Progenitor cell of endocrine pancreas (in vitro differentiated cells): Measurements from ENCODE around the gene RPH3AL. TPM values are rescaled to one million over a fixed set of nuclear protein-coding genes. Genes with fewer than 3 reads are reported as not detected.
"Not testable (repeated sequence)": the region's sequence is repeated elsewhere in the genome, so short reads cannot be mapped to it uniquely, and the experiment has no call there.

Source experiments
- DNase-seq: peaks from one replicate; pipeline ENCODE4 v3.0.0; 2021; ENCODE audit warnings: low spot score; ENCODE audit not compliant: unreplicated experiment
- H3K27ac Mint-ChIP-seq: 2 replicates; pipeline ENCODE4 v1.8.0; 2021; ENCODE audit warnings: mild to moderate bottlenecking, moderate library complexity, mixed read lengths
- H3K27me3 Mint-ChIP-seq: 2 replicates; pipeline ENCODE4 v1.8.0; 2021; ENCODE audit warnings: mixed read lengths
- H3K36me3 Mint-ChIP-seq: 2 replicates; pipeline ENCODE4 v1.8.0; 2022; ENCODE audit warnings: mixed read lengths; ENCODE audit not compliant: insufficient read depth
- H3K4me1 Mint-ChIP-seq: 2 replicates; pipeline ENCODE4 v1.8.0; 2021; ENCODE audit warnings: low read depth, mixed read lengths
- H3K4me3 Mint-ChIP-seq: 2 replicates; pipeline ENCODE4 v1.8.0; 2021; ENCODE audit warnings: low read depth, mild to moderate bottlenecking, moderate library complexity, mixed read lengths
- H3K9me3 Mint-ChIP-seq: 2 replicates; pipeline ENCODE4 v1.8.0; 2021; ENCODE audit warnings: low read depth, mixed read lengths
- total RNA-seq: library from RNA; stranded (reverse); gene quantifications from 2 replicates; pipeline ENCODE4 v1.2.1, GENCODE V29; 2021
- TF ChIP-seq, protein P1 (sequence below): fragments of 200-600 bp; sonication (generic); IDR thresholded peaks from one replicate; pipeline ENCODE4 v1.5.0; 2021; ENCODE audit warnings: antibody characterized with exemption, mild to moderate bottlenecking; ENCODE audit not compliant: unreplicated experiment

The RPH3AL gene
- total RNA-seq, 1 donor from 2014 or later: 47.6 TPM

DNA sequence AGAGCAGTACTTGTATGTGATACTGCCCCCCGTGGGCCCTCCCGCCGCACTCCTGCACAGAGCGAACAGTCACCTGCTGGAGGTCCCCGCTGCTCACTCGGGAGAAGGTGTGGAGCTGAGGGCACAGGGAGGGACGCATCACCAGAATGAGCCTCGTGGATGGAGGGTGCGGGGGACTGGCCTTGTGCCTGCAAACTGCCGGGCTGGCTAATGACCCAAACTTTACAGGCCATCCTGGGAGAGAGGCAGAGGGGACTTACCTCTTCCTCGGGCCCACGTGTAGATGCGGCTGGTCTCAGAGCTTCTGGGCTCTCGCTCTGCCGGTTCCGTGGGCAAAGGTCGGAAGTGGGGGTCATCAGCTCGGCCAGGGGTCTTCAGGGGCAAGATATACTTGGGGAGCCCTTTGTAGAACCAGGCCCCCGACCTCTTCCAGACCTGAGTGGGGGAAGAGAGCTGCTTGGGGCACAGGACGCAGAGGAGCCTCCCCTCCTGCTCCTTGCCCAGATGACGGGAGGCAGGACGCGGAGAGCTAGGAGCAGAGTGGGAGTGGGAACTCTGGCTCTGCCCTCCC lies 105.7 kb downstream of the RPH3AL start:
- no peak for DNase-seq
- TF ChIP-seq, protein P1, sequence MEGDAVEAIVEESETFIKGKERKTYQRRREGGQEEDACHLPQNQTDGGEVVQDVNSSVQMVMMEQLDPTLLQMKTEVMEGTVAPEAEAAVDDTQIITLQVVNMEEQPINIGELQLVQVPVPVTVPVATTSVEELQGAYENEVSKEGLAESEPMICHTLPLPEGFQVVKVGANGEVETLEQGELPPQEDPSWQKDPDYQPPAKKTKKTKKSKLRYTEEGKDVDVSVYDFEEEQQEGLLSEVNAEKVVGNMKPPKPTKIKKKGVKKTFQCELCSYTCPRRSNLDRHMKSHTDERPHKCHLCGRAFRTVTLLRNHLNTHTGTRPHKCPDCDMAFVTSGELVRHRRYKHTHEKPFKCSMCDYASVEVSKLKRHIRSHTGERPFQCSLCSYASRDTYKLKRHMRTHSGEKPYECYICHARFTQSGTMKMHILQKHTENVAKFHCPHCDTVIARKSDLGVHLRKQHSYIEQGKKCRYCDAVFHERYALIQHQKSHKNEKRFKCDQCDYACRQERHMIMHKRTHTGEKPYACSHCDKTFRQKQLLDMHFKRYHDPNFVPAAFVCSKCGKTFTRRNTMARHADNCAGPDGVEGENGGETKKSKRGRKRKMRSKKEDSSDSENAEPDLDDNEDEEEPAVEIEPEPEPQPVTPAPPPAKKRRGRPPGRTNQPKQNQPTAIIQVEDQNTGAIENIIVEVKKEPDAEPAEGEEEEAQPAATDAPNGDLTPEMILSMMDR: no peak
- H3K27ac Mint-ChIP-seq: no peak overlapping the region
- no peaks in the 10 kb centered on the region for H3K4me1 Mint-ChIP-seq
- H3K27me3 Mint-ChIP-seq: no peaks in the 10 kb centered on the region
- H3K4me3 Mint-ChIP-seq: no peak overlapping the region
- H3K36me3 Mint-ChIP-seq: peaks cover 15% of the 10 kb centered on the region
- peaks cover 10% of the 10 kb centered on the region for H3K9me3 Mint-ChIP-seq

GRCh38 chr17:246226-246625 lies 106.4 kb downstream of the RPH3AL start:
- Mint-ChIP-seq H3K9me3 (peaks cover 10% of the 10 kb centered on the region), H3K27me3 (no peaks in the 10 kb centered on the region), H3K27ac (peak overlapping the region; percentile 46), H3K4me1 (no peaks in the 10 kb centered on the region), H3K4me3 (no peak overlapping the region), H3K36me3 (peaks cover 15% of the 10 kb centered on the region)
- TF ChIP-seq, protein P1: no peak
- DNase-seq: no peak

DNA sequence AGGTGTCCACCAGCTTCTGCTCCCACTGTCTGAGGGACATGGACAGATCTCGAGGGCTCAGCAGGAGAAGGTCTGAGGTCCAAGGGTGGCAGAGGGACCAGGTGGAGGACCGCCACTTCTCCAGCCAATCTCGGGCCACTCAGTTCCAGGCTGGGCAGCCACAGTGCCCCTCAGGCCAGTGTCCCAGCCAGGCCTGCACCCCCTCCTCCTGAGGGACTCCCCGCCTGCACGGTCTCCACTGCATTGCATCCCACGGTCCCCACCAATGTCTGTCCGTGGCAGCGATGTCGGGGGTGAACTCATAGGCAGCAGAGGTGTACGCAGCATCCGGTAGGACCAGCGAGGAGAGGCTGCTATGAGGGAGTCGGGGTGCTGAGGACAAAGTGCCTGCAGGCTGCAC lies 107.0 kb downstream of the RPH3AL start:
- DNase-seq: no peak
- H3K27ac Mint-ChIP-seq: no peak overlapping the region
- H3K27me3 Mint-ChIP-seq: no peaks in the 10 kb centered on the region
- TF ChIP-seq, protein P1: no peak
- peaks cover 10% of the 10 kb centered on the region for H3K9me3 Mint-ChIP-seq
- no peak overlapping the region for H3K4me3 Mint-ChIP-seq
- H3K4me1 Mint-ChIP-seq: no peaks in the 10 kb centered on the region
- H3K36me3 Mint-ChIP-seq: peaks cover 15% of the 10 kb centered on the region

GRCh38 chr17:245020-245419 lies 107.6 kb downstream of the RPH3AL start:
- no peak overlapping the region for H3K27ac Mint-ChIP-seq
- no peak for DNase-seq

DNA sequence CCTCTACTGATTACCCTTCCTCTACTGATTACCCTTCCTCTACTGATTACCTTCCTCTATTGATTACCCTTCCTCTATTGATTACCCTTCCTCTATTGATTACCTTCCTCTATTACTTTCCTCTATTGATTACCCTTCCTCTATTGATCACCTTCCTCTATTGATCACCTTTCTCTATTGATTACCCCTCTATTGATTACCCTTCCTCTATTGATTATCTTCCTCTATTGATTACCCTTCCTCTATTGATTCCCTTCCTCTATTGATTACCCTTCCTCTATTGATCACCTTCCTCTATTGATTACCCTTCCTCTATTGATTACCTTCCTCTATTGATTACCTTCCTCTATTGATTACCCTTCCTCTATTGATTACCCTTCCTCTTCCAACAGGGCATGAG lies 108.7 kb downstream of the RPH3AL start:
- H3K4me3 Mint-ChIP-seq: not testable (repeated sequence)

More at GRCh38 chr17:245020-245419, 107.6 kb downstream of the RPH3AL start:
- H3K4me3 Mint-ChIP-seq: no peak overlapping the region
- TF ChIP-seq, protein P1: no peak
- H3K36me3 Mint-ChIP-seq: peaks cover 17% of the 10 kb centered on the region
- no peaks in the 10 kb centered on the region for H3K27me3 Mint-ChIP-seq
- peaks cover 10% of the 10 kb centered on the region for H3K9me3 Mint-ChIP-seq
- no peaks in the 10 kb centered on the region for H3K4me1 Mint-ChIP-seq

DNA sequence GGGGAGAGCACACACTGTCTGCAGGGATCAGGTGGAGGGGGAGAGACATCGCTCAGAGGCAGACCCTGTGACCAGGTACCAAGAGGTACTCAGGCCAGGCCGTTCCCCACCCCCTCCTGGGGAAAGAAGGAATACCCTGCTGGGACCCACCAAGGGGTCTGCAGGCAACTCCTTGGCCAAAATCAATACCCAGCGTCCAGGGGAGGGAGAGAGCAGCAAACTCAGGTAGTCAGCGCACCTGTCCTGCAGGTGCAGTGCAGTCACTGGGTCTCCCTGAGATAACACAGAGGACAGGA lies 113.7 kb downstream of the RPH3AL start:
- DNase-seq: no peak
- H3K27me3 Mint-ChIP-seq: no peaks in the 10 kb centered on the region
- TF ChIP-seq, protein P1: no peak
- H3K4me3 Mint-ChIP-seq: no peak overlapping the region
- H3K27ac Mint-ChIP-seq: no peak overlapping the region
- peaks cover 7% of the 10 kb centered on the region for H3K9me3 Mint-ChIP-seq
- H3K36me3 Mint-ChIP-seq: peaks cover 5% of the 10 kb centered on the region
- no peaks in the 10 kb centered on the region for H3K4me1 Mint-ChIP-seq

More for the DNA sequence above, 108.7 kb downstream of the RPH3AL start:
- DNase-seq, H3K4me1 Mint-ChIP-seq, H3K9me3 Mint-ChIP-seq, H3K27me3 Mint-ChIP-seq: not testable (repeated sequence)
- Mint-ChIP-seq H3K36me3 (peaks cover 17% of the 10 kb centered on the region), H3K27ac (peak overlapping the region; percentile 84)
